ENCODE results near the gene CFAP300. TPM values are rescaled to one million over a fixed set of nuclear protein-coding genes. Genes with fewer than 3 reads are reported as not detected.

Gene CFAP300
- not detected in 2 replicates for total RNA-seq (2014; rRNA removed; shearing (Covaris generic))
- polyA plus RNA-seq (2015; cell fraction: cytosol; rRNA removed): 0.43 TPM in 1 of 2 replicates, not detected in the other
- polyA plus RNA-seq (2015; cell fraction: nucleus; rRNA removed): not detected in 2 replicates

DNA sequence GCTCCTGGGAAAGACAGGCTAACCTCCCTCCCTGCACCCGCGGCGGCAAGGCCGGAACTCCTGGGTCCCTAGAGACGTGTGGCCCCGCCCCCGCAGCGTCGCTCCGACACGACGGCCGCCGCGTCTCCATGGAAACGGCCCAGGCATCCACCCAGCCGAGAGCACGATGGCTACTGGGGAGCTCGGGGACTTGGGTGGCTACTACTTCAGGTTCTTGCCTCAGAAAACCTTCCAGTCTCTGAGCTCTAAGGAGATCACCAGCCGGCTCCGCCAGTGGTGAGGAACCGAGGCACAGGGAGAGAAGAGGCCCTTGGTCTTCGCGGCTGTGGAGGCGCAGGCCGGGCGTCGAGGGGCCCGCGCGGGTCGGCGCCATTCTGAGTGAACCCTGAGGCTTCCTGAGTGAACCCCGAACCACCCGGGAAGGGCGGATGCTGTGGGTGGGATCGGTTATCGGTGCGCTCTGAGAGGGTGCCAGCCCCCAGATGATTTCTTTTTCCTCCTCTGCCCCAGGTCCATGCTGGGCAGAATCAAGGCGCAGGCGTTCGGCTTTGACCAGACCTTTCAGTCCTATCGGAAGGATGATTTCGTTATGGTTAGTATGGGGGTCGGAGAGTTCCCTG is at the start of gene CFAP300:
CFAP300 (plus strand) TSS at position 133 of the 620 bp plus-strand sequence; CDS start at position 167, 34 bp downstream.
- in situ Hi-C loops (cut with HindIII; ENCODE audit: low pct_unique_long_range_greater_than_20kb, low sequenced_read_pairs): no loop called here
- DNase-seq (ENCODE audit: low read depth, low spot score): no peak

- DNase-seq (ENCODE audit: low read depth, low spot score): no peak
- in situ Hi-C loops (cut with HindIII; ENCODE audit: low pct_unique_long_range_greater_than_20kb, low sequenced_read_pairs): no loop called here
Observed at GRCh38 chr11:102001657-102002338, 45.4 kb upstream of the CFAP300 start.

- DNase-seq (ENCODE audit: low read depth, low spot score): no peak
- in situ Hi-C loops (cut with HindIII; ENCODE audit: low pct_unique_long_range_greater_than_20kb, low sequenced_read_pairs): no loop called here
Observed at GRCh38 chr11:102004220-102004619, 43.0 kb upstream of the CFAP300 start.

DNA sequence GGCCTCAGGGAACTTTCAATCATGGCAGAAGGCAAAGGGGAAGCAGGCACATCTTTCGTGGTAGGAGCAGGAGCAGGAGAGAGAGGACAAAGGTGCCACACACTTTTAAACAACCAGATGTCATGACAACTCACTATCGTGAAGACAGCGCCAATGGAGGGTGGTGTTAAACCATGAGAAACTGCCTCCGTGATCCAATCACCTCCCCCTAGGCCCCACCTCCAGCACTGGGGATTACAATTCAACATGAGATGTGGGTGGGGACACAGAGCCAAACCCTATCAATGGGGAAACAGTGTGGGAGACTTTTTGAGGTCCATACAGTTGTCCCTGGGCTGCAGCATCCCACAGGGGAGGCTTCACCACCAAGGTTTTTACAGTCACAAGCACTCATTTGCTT is 41.9 kb upstream of the CFAP300 start:
- in situ Hi-C loops (cut with HindIII; ENCODE audit: low pct_unique_long_range_greater_than_20kb, low sequenced_read_pairs): no loop called here
- no peak for DNase-seq (ENCODE audit: low read depth, low spot score)

DNA sequence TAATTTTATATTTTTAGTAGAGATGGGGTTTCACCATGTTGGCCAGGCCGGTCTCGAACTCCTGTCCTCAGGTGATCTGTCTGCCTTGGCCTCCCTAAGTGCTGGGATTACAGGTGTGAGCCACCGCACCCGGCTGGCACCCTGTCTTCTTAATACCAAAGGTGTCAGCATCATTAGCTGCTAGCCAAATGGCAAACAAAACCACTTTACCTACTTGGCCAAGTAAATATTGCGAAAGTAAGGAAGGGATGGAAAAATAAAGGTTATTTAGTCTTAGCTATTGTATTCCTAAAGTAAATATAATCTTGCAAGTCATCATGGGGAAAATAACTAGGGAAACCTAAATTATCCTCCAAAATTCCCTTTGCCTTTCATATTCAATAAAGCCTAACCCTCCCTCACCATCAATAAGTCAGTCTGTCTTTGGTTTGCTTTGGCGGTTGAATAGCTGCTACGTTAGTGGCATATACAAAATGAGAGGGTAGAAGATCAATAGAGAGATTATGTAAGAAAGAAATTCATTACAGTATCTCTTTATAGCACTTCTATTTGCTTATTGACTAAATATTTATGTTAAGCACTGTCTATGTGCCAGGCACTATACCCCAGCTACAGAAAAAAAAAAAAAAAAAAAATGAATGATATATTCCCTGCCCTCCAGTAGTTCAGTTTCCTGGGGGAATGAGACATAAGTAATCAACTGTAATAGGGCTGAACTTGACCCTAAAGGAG is 40.2 kb upstream of the CFAP300 start:
- in situ Hi-C loops (cut with HindIII; ENCODE audit: low pct_unique_long_range_greater_than_20kb, low sequenced_read_pairs): no loop called here
- no peak for DNase-seq (ENCODE audit: low read depth, low spot score)

- in situ Hi-C loops (cut with HindIII; ENCODE audit: low pct_unique_long_range_greater_than_20kb, low sequenced_read_pairs): no loop called here
- DNase-seq (ENCODE audit: low read depth, low spot score): peak; percentile 59
Observed at GRCh38 chr11:102007567-102008437, 39.4 kb upstream of the CFAP300 start.

- in situ Hi-C loops (cut with HindIII; ENCODE audit: low pct_unique_long_range_greater_than_20kb, low sequenced_read_pairs): no loop called here
- peak; percentile 67 for DNase-seq (ENCODE audit: low read depth, low spot score)
Observed at GRCh38 chr11:102010776-102011494, 36.3 kb upstream of the CFAP300 start.

DNA sequence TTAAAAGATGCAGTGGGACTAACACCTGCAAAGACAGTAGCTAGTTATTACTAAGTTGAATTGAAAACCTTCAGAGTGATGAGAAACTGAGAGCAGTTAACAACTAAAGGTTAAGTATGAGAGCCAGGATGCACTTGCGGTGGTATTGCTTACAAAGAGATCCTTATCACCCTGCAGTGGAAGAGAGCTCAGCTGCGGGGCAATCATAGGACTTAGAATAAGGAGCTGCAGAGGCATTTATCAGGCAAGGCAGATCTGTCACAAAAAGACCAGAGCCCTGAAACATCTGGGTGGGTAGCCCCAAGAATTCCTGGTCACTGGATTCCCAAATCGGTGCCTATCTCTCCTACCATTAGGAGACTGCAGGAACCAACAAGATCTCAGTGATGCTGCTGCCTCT is 34.3 kb upstream of the CFAP300 start:
- no peak for DNase-seq (ENCODE audit: low read depth, low spot score)
- in situ Hi-C loops (cut with HindIII; ENCODE audit: low pct_unique_long_range_greater_than_20kb, low sequenced_read_pairs): no loop called here

- in situ Hi-C loops (cut with HindIII; ENCODE audit: low pct_unique_long_range_greater_than_20kb, low sequenced_read_pairs): no loop called here
- DNase-seq (ENCODE audit: low read depth, low spot score): no peak
Observed at GRCh38 chr11:102014756-102015155, 32.5 kb upstream of the CFAP300 start.

DNA sequence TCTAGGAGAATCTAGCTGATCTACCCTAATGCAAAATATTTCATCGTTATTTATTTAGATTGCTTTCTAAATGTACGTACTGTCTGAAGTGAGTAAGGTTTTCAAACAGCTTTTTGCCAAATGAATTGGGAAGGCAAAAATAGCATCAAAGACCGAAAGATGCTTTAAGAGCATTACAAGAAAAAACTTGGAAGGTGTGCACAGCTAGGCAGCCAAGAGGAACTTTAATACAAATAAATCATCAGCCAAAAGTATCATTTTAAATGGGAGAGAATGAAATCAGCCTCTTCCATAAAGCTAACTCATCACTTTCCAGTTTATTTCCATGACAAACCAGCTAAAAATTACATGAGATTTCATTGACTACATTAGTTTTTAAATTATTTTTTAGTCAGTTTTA is 30.2 kb upstream of the CFAP300 start:
- DNase-seq (ENCODE audit: low read depth, low spot score): no peak
- in situ Hi-C loops (cut with HindIII; ENCODE audit: low pct_unique_long_range_greater_than_20kb, low sequenced_read_pairs): no loop called here

DNA sequence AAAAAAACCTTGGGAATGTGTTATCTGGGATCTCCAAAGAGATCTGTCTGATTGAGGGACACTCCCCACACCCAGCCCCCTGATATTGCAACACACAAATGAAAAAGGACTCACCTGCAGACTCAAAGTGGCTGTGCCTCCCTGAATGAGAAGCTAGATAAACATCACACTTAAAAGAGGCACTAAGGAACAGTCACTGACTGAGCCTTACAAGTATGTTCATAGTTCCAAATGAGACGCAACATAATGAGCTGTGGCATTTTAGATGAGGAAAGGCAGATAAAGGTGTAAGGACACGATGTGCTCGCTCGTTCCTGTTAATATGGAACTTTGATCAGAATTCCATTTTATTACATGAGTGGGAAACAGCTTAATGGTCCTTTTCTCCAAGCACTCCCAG is 21.0 kb upstream of the CFAP300 start:
- in situ Hi-C loops (cut with HindIII; ENCODE audit: low pct_unique_long_range_greater_than_20kb, low sequenced_read_pairs): no loop called here
- DNase-seq (ENCODE audit: low read depth, low spot score): no peak

GRCh38 chr11:102026959-102027358 is 20.3 kb upstream of the CFAP300 start:
- in situ Hi-C loops (cut with HindIII; ENCODE audit: low pct_unique_long_range_greater_than_20kb, low sequenced_read_pairs): no loop called here

GRCh38 chr11:102036757-102037156 is 10.5 kb upstream of the CFAP300 start:
- DNase-seq (ENCODE audit: low read depth, low spot score): no peak

More at GRCh38 chr11:102026959-102027358, 20.3 kb upstream of the CFAP300 start:
- no peak for DNase-seq (ENCODE audit: low read depth, low spot score)

GRCh38 chr11:102046841-102047240 is 396 bp upstream of the CFAP300 start:
- no peak for DNase-seq (ENCODE audit: low read depth, low spot score)
- in situ Hi-C loops (cut with HindIII; ENCODE audit: low pct_unique_long_range_greater_than_20kb, low sequenced_read_pairs): no loop called here

More at GRCh38 chr11:102036757-102037156, 10.5 kb upstream of the CFAP300 start:
- in situ Hi-C loops (cut with HindIII; ENCODE audit: low pct_unique_long_range_greater_than_20kb, low sequenced_read_pairs): no loop called here

DNA sequence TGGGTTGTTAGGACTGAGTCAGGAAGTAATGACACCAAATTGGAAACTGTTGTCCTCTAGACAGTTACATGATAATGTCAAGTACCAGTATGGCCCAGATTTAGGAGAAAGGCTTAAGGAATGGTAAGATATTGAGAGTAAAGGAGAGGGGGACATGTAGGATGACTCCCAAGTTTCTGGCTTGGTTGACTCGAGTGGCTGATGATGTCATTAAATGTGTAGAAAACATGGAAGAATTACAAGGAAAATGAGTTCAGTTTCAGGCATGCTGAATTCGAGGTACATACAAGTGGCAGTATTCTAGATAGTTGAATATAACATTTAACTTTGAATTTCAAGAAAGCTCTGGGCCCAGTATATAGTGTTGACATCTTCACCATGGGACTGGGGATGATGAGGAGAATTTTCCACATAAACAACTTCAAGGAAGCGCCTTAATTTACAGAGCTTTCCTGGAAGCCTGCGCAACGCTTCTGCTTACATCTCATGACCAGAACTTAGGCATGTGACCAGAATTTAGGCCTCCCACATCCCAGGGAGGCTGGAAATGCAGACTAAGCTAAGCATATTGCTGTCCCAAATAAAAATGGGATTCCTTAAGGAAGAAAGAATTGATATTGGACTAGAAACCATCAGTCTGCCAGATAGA is 3.8 kb downstream of the CFAP300 start:
- in situ Hi-C loops (cut with HindIII; ENCODE audit: low pct_unique_long_range_greater_than_20kb, low sequenced_read_pairs): no loop called here
- no peak for DNase-seq (ENCODE audit: low read depth, low spot score)

GRCh38 chr11:102061276-102061675 is 14.0 kb downstream of the CFAP300 start:
- DNase-seq (ENCODE audit: low read depth, low spot score): peak; percentile 53
- in situ Hi-C loops (cut with HindIII; ENCODE audit: low pct_unique_long_range_greater_than_20kb, low sequenced_read_pairs): no loop called here
